GM12801 (cell line): ENCODE data around the gene ARHGAP45.

ENCODE experiments used
- TF ChIP-seq, protein P1 (sequence below): IDR thresholded peaks from one replicate; pipeline ENCODE4 v1.5.1; 2011; ENCODE audit warnings: control low read depth; ENCODE audit not compliant: insufficient read length; ENCODE audit errors: extremely low read depth

Gene ARHGAP45

DNA sequence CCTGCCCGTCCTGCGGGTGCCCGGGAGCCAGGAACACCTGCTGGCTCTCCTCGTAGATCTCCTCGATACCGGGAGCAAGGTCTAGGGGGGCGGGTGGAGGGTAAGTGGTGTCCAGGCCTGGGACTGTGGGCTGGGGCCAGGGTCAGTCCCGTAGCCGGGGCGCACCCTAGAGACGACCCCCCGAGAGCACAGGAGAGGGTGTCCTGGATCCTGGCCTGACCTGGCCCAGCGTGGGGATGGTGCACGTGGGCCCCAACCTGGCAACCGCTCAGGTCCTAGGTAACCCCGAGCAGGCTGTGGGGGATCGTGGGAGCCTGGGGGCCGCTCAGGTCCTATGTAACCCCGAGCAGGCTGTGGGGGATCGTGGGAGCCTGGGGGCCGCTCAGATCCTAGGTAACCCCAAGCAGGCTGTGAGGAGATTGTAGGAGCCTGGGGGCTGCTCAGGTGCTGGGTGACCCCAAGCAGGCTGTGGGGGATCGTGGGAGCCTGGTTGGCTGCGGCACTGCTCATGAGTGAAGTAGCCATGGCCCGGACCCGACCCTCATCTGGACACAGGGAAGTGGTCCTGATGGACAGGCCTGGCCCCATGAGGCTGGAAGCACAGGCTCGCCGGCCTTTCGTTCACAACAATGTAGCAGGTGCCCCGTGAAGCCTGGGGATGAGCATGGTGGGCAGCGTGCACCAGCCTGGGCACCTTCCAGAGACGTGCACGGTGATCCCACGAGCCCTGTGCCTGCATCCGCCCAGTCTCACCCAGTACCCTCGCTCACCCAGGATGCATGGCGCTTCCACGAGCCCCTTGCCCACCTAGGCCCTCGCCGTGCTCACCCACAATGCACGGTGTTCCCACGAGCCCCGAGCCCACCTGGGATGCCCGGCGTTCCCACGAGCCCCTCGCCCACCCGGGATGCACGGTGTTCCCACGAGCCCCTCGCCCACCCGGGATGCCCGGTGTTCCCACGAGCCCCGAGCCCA is 43.0 kb downstream of the ARHGAP45 start:
- TF ChIP-seq, protein P1, sequence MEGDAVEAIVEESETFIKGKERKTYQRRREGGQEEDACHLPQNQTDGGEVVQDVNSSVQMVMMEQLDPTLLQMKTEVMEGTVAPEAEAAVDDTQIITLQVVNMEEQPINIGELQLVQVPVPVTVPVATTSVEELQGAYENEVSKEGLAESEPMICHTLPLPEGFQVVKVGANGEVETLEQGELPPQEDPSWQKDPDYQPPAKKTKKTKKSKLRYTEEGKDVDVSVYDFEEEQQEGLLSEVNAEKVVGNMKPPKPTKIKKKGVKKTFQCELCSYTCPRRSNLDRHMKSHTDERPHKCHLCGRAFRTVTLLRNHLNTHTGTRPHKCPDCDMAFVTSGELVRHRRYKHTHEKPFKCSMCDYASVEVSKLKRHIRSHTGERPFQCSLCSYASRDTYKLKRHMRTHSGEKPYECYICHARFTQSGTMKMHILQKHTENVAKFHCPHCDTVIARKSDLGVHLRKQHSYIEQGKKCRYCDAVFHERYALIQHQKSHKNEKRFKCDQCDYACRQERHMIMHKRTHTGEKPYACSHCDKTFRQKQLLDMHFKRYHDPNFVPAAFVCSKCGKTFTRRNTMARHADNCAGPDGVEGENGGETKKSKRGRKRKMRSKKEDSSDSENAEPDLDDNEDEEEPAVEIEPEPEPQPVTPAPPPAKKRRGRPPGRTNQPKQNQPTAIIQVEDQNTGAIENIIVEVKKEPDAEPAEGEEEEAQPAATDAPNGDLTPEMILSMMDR, result no peak

DNA sequence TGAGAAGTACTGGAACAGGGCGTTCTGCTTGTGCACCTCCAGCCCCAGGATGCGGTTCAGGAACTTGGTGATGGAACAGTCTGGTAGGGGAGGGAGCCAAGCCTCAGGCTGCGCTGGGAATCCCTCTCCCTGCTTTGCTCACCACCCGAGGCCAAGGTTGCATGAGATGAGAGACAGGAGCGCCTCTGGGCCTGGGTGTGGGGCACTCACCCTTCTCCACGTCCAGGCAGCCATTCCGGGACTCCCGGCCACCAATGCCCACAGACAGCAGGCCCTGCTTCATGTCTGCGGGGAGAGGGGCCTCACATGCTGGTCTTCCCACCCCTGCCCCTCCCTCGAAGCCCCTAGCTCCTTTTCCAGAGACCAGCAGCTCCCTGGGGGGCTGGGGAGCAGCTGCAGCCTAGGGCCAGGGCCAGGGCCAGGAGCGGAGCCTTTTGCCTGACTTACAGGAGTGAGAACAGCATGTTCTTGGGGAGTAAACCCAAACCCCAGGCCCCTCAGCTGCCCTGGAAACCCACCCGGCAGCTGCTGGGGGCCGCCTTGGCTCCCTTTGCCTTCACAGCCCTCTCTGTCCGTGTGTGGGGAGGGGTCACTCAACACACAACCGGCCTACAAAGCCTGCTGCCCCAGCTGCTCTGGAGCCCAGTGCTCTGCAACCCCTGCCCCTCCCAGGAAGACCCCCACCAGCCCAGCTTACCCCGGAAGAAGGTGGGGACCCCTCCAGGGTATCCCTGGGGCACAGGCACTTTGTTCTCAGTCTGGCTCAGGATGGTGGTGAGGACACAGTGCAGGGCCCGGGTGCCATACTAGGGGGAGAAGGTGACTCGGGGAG is 44.1 kb downstream of the ARHGAP45 start:
- TF ChIP-seq, protein P1, result no peak

GRCh38 chr19:1111641-1112267 is 44.8 kb downstream of the ARHGAP45 start:
- TF ChIP-seq, protein P1, result no peak

- TF ChIP-seq, protein P1, result no peak
Measured at GRCh38 chr19:1112268-1113029, 45.5 kb downstream of the ARHGAP45 start.

DNA sequence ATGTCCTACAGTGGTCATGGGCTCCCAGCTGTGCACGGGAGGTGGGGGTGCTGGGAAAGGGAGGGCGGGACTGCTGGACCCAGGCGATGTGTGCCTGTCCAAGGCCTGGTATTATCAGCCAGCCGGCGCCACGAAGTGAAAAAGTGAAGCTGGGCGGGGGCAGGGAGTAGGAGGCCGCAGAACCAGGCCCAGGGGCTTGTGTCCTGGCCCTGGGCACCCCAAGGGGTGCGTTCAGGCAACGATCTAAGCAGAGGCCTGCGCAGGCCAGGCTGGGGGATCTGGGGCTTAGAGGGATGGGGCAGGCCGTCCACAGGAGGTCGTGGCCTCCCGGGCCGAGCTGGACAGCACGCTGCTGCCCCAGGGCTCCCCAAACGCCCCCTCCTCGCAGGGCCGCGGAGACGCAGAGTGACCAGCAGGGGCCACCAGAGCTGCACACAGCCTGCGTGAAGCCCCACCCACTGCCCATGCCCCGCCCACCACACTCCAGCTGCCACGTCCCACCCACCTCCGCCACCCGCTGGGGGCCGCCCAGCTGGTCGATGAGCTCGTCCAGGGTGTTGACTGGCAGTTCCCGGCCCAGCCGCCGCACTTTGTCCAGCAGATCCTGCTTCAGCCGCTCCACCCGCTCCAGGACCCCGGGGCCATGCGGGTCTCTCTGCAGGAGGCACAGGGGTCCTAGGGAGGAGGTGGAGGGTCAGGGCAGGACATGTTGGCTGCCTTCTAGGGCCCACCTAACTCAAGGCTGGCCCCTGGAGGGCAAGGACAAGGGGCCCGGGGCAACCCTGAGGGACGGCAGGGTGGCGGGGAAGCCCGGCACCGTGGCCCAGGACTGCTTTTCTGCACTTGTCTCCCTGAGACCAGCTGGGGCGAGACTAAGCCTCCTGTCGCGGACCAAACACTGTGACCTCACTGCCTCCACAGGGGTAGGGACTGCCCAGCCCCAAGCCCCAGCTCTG is 46.3 kb downstream of the ARHGAP45 start:
- TF ChIP-seq, protein P1, result no peak

DNA sequence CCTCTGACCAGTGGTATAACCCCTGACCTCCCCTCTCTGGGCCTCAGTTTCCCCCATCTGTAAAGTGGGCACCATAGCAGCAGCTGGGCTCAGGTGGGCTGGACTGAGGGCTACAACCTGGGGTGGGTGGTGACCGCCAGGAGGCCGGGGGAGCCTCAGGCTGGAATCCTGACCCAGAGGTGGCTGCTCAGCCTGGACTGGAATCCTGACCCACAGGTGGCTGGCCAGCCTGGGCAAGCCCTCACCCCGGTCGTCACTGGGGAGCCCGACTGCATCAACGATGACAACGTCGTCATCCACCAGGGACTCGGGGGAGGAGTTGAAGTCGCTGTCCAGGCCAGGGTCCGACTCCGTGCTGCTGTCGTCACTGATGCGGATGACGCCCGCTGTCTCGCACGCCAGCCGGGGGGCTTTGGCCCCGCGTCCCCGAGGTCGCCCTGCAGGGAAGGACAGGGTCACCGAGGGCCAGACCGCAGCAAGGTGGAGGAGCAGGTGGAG is 47.1 kb downstream of the ARHGAP45 start:
- TF ChIP-seq, protein P1, result no peak
